CD4-positive, alpha-beta T cell treated with Interleukin-6 for 4 hours (primary cell): ENCODE measurements around the gene MEA1.
"Not testable (repeated sequence)": the region's sequence is repeated elsewhere in the genome, so short reads cannot be mapped to it uniquely, and the experiment has no call there.

Experiments used
- DNase-seq: peaks from one replicate; pipeline ENCODE4 v3.0.0-alpha.2; 2020; ENCODE audit warnings: mixed read lengths

The MEA1 gene

GRCh38 chr6:43013843-43014433, at the start of gene MEA1, which contains the start of gene KLHDC3:
MEA1 (minus strand) TSS chr6:43013946; CDS start chr6:43013813, 133 bp downstream.
KLHDC3 (plus strand) TSS chr6:43014249; CDS start chr6:43017193, 2,944 bp downstream.
- DNase-seq, result peak; percentile 100

GRCh38 chr6:43062818-43063217, 49.1 kb upstream of the MEA1 start:
- no peak for DNase-seq

- no peak for DNase-seq
Measured at GRCh38 chr6:43061861-43062260, 48.1 kb upstream of the MEA1 start.

- no peak for DNase-seq
Measured at GRCh38 chr6:43060755-43061633, 47.2 kb upstream of the MEA1 start.

- no peak for DNase-seq
Measured at GRCh38 chr6:43060034-43060754, 46.4 kb upstream of the MEA1 start.

- peak; percentile 99 for DNase-seq
Measured at GRCh38 chr6:43059168-43060033, 45.7 kb upstream of the MEA1 start, which contains the start of the genes KLC4 and MRPL2. KLC4 (plus strand) TSS chr6:43059631; CDS start chr6:43061336, 1,705 bp downstream. MRPL2 (minus strand) TSS chr6:43059434; CDS start chr6:43059381, 53 bp downstream.

- no peak for DNase-seq
Measured at GRCh38 chr6:43058531-43058930, 44.8 kb upstream of the MEA1 start.

- DNase-seq, result no peak
Measured at GRCh38 chr6:43055966-43056365, 42.2 kb upstream of the MEA1 start.

GRCh38 chr6:43054206-43054943, 40.6 kb upstream of the MEA1 start:
- DNase-seq, result no peak

- peak; percentile 94 for DNase-seq
Measured at GRCh38 chr6:43053545-43054205, 39.9 kb upstream of the MEA1 start, which contains the start of gene CUL7. CUL7 (minus strand) TSS chr6:43053851; CDS start chr6:43052788, 1,063 bp downstream.

GRCh38 chr6:43052842-43053544, 39.2 kb upstream of the MEA1 start:
- DNase-seq, result no peak

GRCh38 chr6:43052225-43052841, 38.6 kb upstream of the MEA1 start:
- no peak for DNase-seq

GRCh38 chr6:43050981-43051380, 37.2 kb upstream of the MEA1 start:
- no peak for DNase-seq

- DNase-seq, result no peak
Measured at GRCh38 chr6:43047998-43048397, 34.3 kb upstream of the MEA1 start.

- DNase-seq, result no peak
Measured at GRCh38 chr6:43045371-43045930, 31.7 kb upstream of the MEA1 start.

- no peak for DNase-seq
Measured at GRCh38 chr6:43043310-43043709, 29.6 kb upstream of the MEA1 start.

- DNase-seq, result not testable (repeated sequence)
Measured at GRCh38 chr6:43041475-43041874, 27.7 kb upstream of the MEA1 start.

- DNase-seq, result no peak
Measured at GRCh38 chr6:43040542-43041257, 27.0 kb upstream of the MEA1 start.

GRCh38 chr6:43038727-43039126, 25.0 kb upstream of the MEA1 start:
- DNase-seq, result no peak
